ENCODE results near the gene PHACTR1.

- TF ChIP-seq CTCF (IDR thresholded peaks at IDR 0.05) (no peak), POLR2A (IDR thresholded peaks at IDR 0.05) (no peak)
Observed at GRCh38 chr6:12947967-12948366, 231.4 kb downstream of the PHACTR1 start.
